Neural crest cell (in vitro differentiated cells): ENCODE results near the gene SLCO4C1. TPM values are rescaled to one million over a fixed set of nuclear protein-coding genes. Genes with fewer than 3 reads are reported as not detected.

Experiments used
- DNase-seq: peaks from one replicate; pipeline ENCODE4 v3.0.0; 2021; ENCODE audit warnings: low read depth, mixed read lengths, low spot score
- H3K27ac Mint-ChIP-seq: one replicate; pipeline ENCODE4 v1.8.0; 2021; ENCODE audit warnings: mild to moderate bottlenecking, mixed read lengths; ENCODE audit not compliant: unreplicated experiment
- H3K27me3 Mint-ChIP-seq: 2 replicates; pipeline ENCODE4 v1.8.0; 2021; ENCODE audit warnings: low read depth, mild to moderate bottlenecking, mixed read lengths
- H3K36me3 Mint-ChIP-seq: 2 replicates; pipeline ENCODE4 v1.8.0; 2021; ENCODE audit warnings: low read depth, mild to moderate bottlenecking, mixed read lengths
- H3K4me1 Mint-ChIP-seq: 2 replicates; pipeline ENCODE4 v1.8.0; 2021; ENCODE audit warnings: mixed read lengths
- H3K4me3 Mint-ChIP-seq: one replicate; pipeline ENCODE4 v1.8.0; 2021; ENCODE audit warnings: mild to moderate bottlenecking, mixed read lengths
- H3K9me3 Mint-ChIP-seq: 2 replicates; pipeline ENCODE4 v1.8.0; 2021; ENCODE audit warnings: mixed read lengths
- CTCF ChIP-seq: fragments of 200-600 bp; sonication (generic); conservative IDR thresholded peaks from 2 replicates; pipeline ENCODE4 v1.5.0; 2021; ENCODE audit warnings: antibody characterized with exemption, mild to moderate bottlenecking
- total RNA-seq: library from RNA; stranded (reverse); gene quantifications from 2 replicates; pipeline ENCODE4 v1.2.1, GENCODE V29; 2021

The SLCO4C1 gene
- total RNA-seq, 1 donor from 2014 or later = 3.9 TPM

- peaks cover 22% of the 10 kb centered on the region for H3K4me1 Mint-ChIP-seq
- H3K36me3 Mint-ChIP-seq = no peaks in the 10 kb centered on the region
- H3K9me3 Mint-ChIP-seq = no peaks in the 10 kb centered on the region
- no peak for TF ChIP-seq CTCF
- DNase-seq = no peak
- peaks cover 6% of the 10 kb centered on the region for H3K27me3 Mint-ChIP-seq
- no peak overlapping the region for H3K27ac Mint-ChIP-seq
- peak overlapping the region; percentile 95 for H3K4me3 Mint-ChIP-seq
Measured at GRCh38 chr5:102294886-102295395, 1.1 kb downstream of the SLCO4C1 start.

DNA sequence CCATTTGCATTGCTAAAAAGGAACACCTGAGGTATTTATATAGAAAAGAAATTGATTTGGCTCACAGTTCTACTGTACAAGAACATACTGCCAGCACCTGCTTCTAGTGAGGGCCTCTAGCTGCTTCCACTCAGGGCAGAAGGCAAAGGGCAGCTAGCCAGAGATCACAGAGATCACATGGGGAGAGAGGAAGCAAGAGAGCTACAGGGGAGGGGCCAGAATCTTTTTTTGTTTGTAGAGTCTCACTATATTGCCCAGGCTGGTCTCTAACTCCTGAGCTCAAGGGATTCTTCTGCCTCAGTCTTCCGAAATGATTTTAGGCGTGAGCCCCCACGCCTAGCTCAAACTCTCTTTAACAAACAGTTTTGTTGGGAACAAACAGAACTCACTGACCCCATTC is 6.1 kb downstream of the SLCO4C1 start:
- H3K4me1 Mint-ChIP-seq = peaks cover 4% of the 10 kb centered on the region
- no peaks in the 10 kb centered on the region for H3K9me3 Mint-ChIP-seq
- no peak for DNase-seq
- H3K36me3 Mint-ChIP-seq = no peaks in the 10 kb centered on the region
- H3K27me3 Mint-ChIP-seq = no peaks in the 10 kb centered on the region
- no peak overlapping the region for H3K4me3 Mint-ChIP-seq
- no peak overlapping the region for H3K27ac Mint-ChIP-seq
- TF ChIP-seq CTCF = no peak

DNA sequence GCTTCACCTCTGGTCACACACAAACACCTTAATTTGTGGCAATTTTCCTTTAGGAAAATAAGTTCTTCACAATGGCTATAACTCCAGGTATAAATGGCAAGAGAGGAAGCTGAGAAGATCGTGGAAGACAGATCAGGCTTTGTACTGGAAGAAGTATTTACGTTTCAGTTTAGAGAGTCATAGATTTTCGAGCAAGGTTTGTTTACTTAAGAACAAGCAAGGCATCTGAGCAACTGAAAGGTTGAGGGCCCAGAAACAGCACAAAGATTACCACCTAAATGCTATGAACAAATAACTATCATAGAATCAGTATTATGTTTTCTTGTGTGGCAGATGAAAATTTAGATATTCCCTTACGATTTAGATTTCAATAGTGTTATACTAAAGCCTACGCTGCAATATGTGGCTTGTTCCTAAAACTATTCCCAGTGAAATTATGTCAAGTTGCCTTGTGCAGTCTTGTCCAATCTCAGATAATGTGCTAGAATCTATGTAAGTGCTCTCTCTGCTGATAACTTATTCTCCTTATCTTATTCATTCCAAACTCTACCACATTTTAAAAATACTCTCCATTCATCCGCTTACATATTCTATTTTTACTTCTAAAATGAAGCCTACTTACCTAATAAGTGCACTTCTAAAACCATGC is 6.7 kb downstream of the SLCO4C1 start:
- TF ChIP-seq CTCF = no peak
- no peaks in the 10 kb centered on the region for H3K27me3 Mint-ChIP-seq
- no peak overlapping the region for H3K4me3 Mint-ChIP-seq
- no peaks in the 10 kb centered on the region for H3K4me1 Mint-ChIP-seq
- H3K9me3 Mint-ChIP-seq = no peaks in the 10 kb centered on the region
- no peak overlapping the region for H3K27ac Mint-ChIP-seq
- no peak for DNase-seq
- H3K36me3 Mint-ChIP-seq = no peaks in the 10 kb centered on the region

- no peak overlapping the region for H3K4me3 Mint-ChIP-seq
- TF ChIP-seq CTCF = no peak
- no peaks in the 10 kb centered on the region for H3K4me1 Mint-ChIP-seq
- H3K27me3 Mint-ChIP-seq = no peaks in the 10 kb centered on the region
- no peaks in the 10 kb centered on the region for H3K9me3 Mint-ChIP-seq
- no peak overlapping the region for H3K27ac Mint-ChIP-seq
- DNase-seq = no peak
- H3K36me3 Mint-ChIP-seq = no peaks in the 10 kb centered on the region
Measured at GRCh38 chr5:102288630-102289029, 7.5 kb downstream of the SLCO4C1 start.

- H3K27ac Mint-ChIP-seq = no peak overlapping the region
- DNase-seq = no peak
- H3K4me1 Mint-ChIP-seq = no peaks in the 10 kb centered on the region
- H3K27me3 Mint-ChIP-seq = no peaks in the 10 kb centered on the region
- H3K36me3 Mint-ChIP-seq = no peaks in the 10 kb centered on the region
- H3K4me3 Mint-ChIP-seq = no peak overlapping the region
- TF ChIP-seq CTCF = no peak
- no peaks in the 10 kb centered on the region for H3K9me3 Mint-ChIP-seq
Measured at GRCh38 chr5:102286476-102286875, 9.6 kb downstream of the SLCO4C1 start.
